ENCODE measurements around the gene MYO15A.

- TF ChIP-seq, protein P1, sequence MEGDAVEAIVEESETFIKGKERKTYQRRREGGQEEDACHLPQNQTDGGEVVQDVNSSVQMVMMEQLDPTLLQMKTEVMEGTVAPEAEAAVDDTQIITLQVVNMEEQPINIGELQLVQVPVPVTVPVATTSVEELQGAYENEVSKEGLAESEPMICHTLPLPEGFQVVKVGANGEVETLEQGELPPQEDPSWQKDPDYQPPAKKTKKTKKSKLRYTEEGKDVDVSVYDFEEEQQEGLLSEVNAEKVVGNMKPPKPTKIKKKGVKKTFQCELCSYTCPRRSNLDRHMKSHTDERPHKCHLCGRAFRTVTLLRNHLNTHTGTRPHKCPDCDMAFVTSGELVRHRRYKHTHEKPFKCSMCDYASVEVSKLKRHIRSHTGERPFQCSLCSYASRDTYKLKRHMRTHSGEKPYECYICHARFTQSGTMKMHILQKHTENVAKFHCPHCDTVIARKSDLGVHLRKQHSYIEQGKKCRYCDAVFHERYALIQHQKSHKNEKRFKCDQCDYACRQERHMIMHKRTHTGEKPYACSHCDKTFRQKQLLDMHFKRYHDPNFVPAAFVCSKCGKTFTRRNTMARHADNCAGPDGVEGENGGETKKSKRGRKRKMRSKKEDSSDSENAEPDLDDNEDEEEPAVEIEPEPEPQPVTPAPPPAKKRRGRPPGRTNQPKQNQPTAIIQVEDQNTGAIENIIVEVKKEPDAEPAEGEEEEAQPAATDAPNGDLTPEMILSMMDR (IDR thresholded peaks at IDR 0.05; ENCODE audit: poor library complexity), result no peak
- TF ChIP-seq EZH2 (IDR thresholded peaks at IDR 0.05; ENCODE audit: borderline replicate concordance), result no peak
Observed at GRCh38 chr17:18064053-18064452, 44.5 kb upstream of the MYO15A start.

Data from hepatocyte (in vitro differentiated cells).